Measurements from ENCODE around the gene SIGLEC7. TPM values are rescaled to one million over a fixed set of nuclear protein-coding genes. Genes with fewer than 3 reads are reported as not detected.

SIGLEC7 gene
- total RNA-seq, 1 experiment from 2014 or later = not detected

GRCh38 chr19:51195316-51195586, 53.1 kb downstream of the SIGLEC7 start:
- Histone ChIP-seq H3F3A (ENCODE audit: low read length, unreplicated experiment) (no peaks in the 10 kb centered on the region), H4K20me1 (ENCODE audit: low read length) (no peaks in the 10 kb centered on the region), H3K4me2 (ENCODE audit: low read length) (no peak overlapping the region), H3K79me2 (ENCODE audit: low read length) (no peaks in the 10 kb centered on the region), H3K9me2 (replicated peaks; ENCODE audit: low read length) (no peaks in the 10 kb centered on the region), H3K36me3 (ENCODE audit: low read depth, low read length) (no peaks in the 10 kb centered on the region), H3K9ac (ENCODE audit: low read length) (no peak overlapping the region), H2AFZ (ENCODE audit: low read length) (no peak overlapping the region), H3K4me3 (ENCODE audit: low read length) (no peak overlapping the region), H3K9me3 (ENCODE audit: low read length) (no peaks in the 10 kb centered on the region), H3K27ac (ENCODE audit: low read length) (no peak overlapping the region), H3K4me1 (ENCODE audit: insufficient read depth, low read length) (no peaks in the 10 kb centered on the region), H3K27me3 (ENCODE audit: low read length) (peaks cover 78% of the 10 kb centered on the region)
- intact Hi-C loops (cut with micrococcal nuclease) = no loop called here
- DNase-seq (no peak), ATAC-seq (no peak)
- no peak for TF ChIP-seq EZH2 (IDR thresholded peaks at IDR 0.05; ENCODE audit: low read length, unreplicated experiment)
- TF ChIP-seq, protein P1, sequence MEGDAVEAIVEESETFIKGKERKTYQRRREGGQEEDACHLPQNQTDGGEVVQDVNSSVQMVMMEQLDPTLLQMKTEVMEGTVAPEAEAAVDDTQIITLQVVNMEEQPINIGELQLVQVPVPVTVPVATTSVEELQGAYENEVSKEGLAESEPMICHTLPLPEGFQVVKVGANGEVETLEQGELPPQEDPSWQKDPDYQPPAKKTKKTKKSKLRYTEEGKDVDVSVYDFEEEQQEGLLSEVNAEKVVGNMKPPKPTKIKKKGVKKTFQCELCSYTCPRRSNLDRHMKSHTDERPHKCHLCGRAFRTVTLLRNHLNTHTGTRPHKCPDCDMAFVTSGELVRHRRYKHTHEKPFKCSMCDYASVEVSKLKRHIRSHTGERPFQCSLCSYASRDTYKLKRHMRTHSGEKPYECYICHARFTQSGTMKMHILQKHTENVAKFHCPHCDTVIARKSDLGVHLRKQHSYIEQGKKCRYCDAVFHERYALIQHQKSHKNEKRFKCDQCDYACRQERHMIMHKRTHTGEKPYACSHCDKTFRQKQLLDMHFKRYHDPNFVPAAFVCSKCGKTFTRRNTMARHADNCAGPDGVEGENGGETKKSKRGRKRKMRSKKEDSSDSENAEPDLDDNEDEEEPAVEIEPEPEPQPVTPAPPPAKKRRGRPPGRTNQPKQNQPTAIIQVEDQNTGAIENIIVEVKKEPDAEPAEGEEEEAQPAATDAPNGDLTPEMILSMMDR (conservative IDR thresholded peaks at IDR 0.05; ENCODE audit: low read depth, low read length) = no peak
- no peak for TF ChIP-seq EZH2phosphoT487 (IDR thresholded peaks at IDR 0.05; ENCODE audit: borderline replicate concordance, low read length)
- no TSS peak for BruUV-seq (replicated peaks)
- CTCF ChIA-PET = no interaction called here
- POLR2A ChIA-PET (ENCODE audit: unreplicated experiment) = no interaction called here

- no peak overlapping the region for H2AFZ ChIP-seq (ENCODE audit: low read length)
- H3K4me1 ChIP-seq (ENCODE audit: insufficient read depth, low read length) = no peaks in the 10 kb centered on the region
- ATAC-seq (no peak), DNase-seq (no peak)
- H3F3A ChIP-seq (ENCODE audit: low read length, unreplicated experiment) = no peaks in the 10 kb centered on the region
- no peak for TF ChIP-seq EZH2 (IDR thresholded peaks at IDR 0.05; ENCODE audit: low read length, unreplicated experiment)
- TF ChIP-seq EZH2phosphoT487 (IDR thresholded peaks at IDR 0.05; ENCODE audit: borderline replicate concordance, low read length) = no peak
- TF ChIP-seq, protein P1 (conservative IDR thresholded peaks at IDR 0.05; ENCODE audit: low read depth, low read length) = no peak
- no peaks in the 10 kb centered on the region for H3K9me3 ChIP-seq (ENCODE audit: low read length)
- ChIA-PET CTCF (no interaction called here), POLR2A (ENCODE audit: unreplicated experiment) (no interaction called here)
- H3K27ac ChIP-seq (ENCODE audit: low read length) = no peak overlapping the region
- no peak overlapping the region for H3K9ac ChIP-seq (ENCODE audit: low read length)
- H3K9me2 ChIP-seq (replicated peaks; ENCODE audit: low read length) = no peaks in the 10 kb centered on the region
- H3K4me3 ChIP-seq (ENCODE audit: low read length) = no peak overlapping the region
- intact Hi-C loops (cut with micrococcal nuclease) = no loop called here
- BruUV-seq (replicated peaks) = no TSS peak
- H3K4me2 ChIP-seq (ENCODE audit: low read length) = no peak overlapping the region
- no peaks in the 10 kb centered on the region for H3K36me3 ChIP-seq (ENCODE audit: low read depth, low read length)
- no peaks in the 10 kb centered on the region for H3K79me2 ChIP-seq (ENCODE audit: low read length)
- H3K27me3 ChIP-seq (ENCODE audit: low read length) = peaks cover 76% of the 10 kb centered on the region
- H4K20me1 ChIP-seq (ENCODE audit: low read length) = no peaks in the 10 kb centered on the region
Measured at GRCh38 chr19:51195616-51196015, 53.5 kb downstream of the SIGLEC7 start.

DNA sequence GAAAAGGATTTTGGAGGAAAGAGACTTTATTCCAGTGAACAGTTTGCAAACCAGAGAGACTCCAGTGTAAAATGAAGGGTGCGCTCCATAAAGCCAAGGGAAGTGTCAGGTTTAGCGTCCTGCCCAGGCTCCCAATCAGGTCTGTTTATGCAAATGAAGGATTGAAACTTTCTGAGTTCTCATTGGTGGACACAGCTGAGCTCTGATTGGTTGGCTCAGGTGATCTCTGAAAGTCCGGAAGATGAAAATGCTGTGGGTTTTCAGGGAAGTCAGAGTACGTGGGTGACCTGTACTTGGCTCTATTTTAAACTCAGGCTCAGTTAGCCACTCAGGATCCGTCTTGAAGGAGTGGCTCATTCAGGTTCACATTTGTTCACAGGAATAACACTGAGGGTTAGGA, 54.1 kb downstream of the SIGLEC7 start:
- Histone ChIP-seq H3K36me3 (ENCODE audit: low read depth, low read length) (no peaks in the 10 kb centered on the region), H3K79me2 (ENCODE audit: low read length) (no peaks in the 10 kb centered on the region), H3K27me3 (ENCODE audit: low read length) (peaks cover 74% of the 10 kb centered on the region), H2AFZ (ENCODE audit: low read length) (no peak overlapping the region), H3K4me1 (ENCODE audit: insufficient read depth, low read length) (no peaks in the 10 kb centered on the region), H3K27ac (ENCODE audit: low read length) (no peak overlapping the region), H3K4me3 (ENCODE audit: low read length) (no peak overlapping the region), H3K9ac (ENCODE audit: low read length) (no peak overlapping the region), H3K9me2 (replicated peaks; ENCODE audit: low read length) (no peaks in the 10 kb centered on the region), H3F3A (ENCODE audit: low read length, unreplicated experiment) (no peaks in the 10 kb centered on the region), H3K9me3 (ENCODE audit: low read length) (no peaks in the 10 kb centered on the region), H4K20me1 (ENCODE audit: low read length) (no peaks in the 10 kb centered on the region), H3K4me2 (ENCODE audit: low read length) (no peak overlapping the region)
- POLR2A ChIA-PET (ENCODE audit: unreplicated experiment) = no interaction called here
- intact Hi-C loops (cut with micrococcal nuclease) = no loop called here
- DNase-seq (no peak), ATAC-seq (no peak)
- TF ChIP-seq EZH2phosphoT487 (IDR thresholded peaks at IDR 0.05; ENCODE audit: borderline replicate concordance, low read length) (no peak), EZH2 (IDR thresholded peaks at IDR 0.05; ENCODE audit: low read length, unreplicated experiment) (no peak)
- TF ChIP-seq, protein P1 (conservative IDR thresholded peaks at IDR 0.05; ENCODE audit: low read depth, low read length) = no peak
- CTCF ChIA-PET = no interaction called here
- BruUV-seq (replicated peaks) = no TSS peak

Measured in PC-3 (cell line).